OCI-LY1 (cell line): ENCODE results near the gene DDX31.

Experiments used
- EZH2 ChIP-seq: fragments of 200-600 bp; sonication (generic), shearing (Covaris generic); IDR thresholded peaks from 2 replicates; pipeline ENCODE4 v1.8.0; 2017; ENCODE audit warnings: borderline replicate concordance, mixed run types, mild to moderate bottlenecking, antibody characterized with exemption, low read length, moderate library complexity, mixed read lengths
- TF ChIP-seq, protein P1 (sequence below): fragments of 200-600 bp; sonication (generic), shearing (Covaris generic); IDR thresholded peaks from 2 replicates; pipeline ENCODE4 v1.5.1; 2017; ENCODE audit warnings: mild to moderate bottlenecking, antibody characterized with exemption, low read length, moderate library complexity, mixed read lengths

DNA sequence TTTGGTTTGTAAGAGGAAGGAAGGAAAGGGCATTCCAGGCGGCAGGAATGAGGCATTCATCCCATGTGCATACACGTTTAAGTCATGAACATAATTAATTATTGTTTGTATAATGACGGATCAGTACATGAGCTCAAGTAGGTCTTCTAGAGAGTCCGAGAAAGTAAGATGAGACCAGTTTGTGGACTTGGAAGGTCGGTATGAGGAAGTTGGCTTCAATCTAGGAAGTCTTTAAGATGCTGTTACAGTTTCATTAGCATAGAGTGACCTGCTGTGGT is 2.6 kb upstream of the DDX31 start:
- TF ChIP-seq, protein P1, sequence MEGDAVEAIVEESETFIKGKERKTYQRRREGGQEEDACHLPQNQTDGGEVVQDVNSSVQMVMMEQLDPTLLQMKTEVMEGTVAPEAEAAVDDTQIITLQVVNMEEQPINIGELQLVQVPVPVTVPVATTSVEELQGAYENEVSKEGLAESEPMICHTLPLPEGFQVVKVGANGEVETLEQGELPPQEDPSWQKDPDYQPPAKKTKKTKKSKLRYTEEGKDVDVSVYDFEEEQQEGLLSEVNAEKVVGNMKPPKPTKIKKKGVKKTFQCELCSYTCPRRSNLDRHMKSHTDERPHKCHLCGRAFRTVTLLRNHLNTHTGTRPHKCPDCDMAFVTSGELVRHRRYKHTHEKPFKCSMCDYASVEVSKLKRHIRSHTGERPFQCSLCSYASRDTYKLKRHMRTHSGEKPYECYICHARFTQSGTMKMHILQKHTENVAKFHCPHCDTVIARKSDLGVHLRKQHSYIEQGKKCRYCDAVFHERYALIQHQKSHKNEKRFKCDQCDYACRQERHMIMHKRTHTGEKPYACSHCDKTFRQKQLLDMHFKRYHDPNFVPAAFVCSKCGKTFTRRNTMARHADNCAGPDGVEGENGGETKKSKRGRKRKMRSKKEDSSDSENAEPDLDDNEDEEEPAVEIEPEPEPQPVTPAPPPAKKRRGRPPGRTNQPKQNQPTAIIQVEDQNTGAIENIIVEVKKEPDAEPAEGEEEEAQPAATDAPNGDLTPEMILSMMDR = no peak
- TF ChIP-seq EZH2 = no peak
